Sigmoid colon (tissue), 4 donors: ENCODE results near the gene CFAP20DC.

Experiments used
- CTCF ChIP-seq, 4 experiments: fragments of 450-650 bp in 3 of 4; fragments of 200-600 bp in 1 of 4; IDR thresholded peaks; one replicate each; pipeline ENCODE4 v1.5.1; 2016 to 2019; ENCODE audit warnings: antibody characterized with exemption in 4 of 4, mild to moderate bottlenecking in 3 of 4, moderate library complexity in 2 of 4
- EP300 ChIP-seq, 4 donors: sonication (generic); formaldehyde crosslinking; IDR thresholded peaks; one replicate each; pipeline ENCODE4 v1.6.1; 2017; ENCODE audit warnings: antibody characterized with exemption in 4 of 4
- POLR2A ChIP-seq, 2 donors: fragments of 450-650 bp; IDR thresholded peaks; one replicate each; pipeline ENCODE4 v1.6.1; 2016; ENCODE audit warnings: antibody characterized with exemption in 2 of 2, mild to moderate bottlenecking in 2 of 2, moderate library complexity in 2 of 2
- POLR2AphosphoS5 ChIP-seq, 4 donors: sonication (generic); formaldehyde crosslinking; IDR thresholded peaks; one replicate each; pipeline ENCODE4 v1.6.1; 2017; ENCODE audit warnings: antibody characterized with exemption in 4 of 4

DNA sequence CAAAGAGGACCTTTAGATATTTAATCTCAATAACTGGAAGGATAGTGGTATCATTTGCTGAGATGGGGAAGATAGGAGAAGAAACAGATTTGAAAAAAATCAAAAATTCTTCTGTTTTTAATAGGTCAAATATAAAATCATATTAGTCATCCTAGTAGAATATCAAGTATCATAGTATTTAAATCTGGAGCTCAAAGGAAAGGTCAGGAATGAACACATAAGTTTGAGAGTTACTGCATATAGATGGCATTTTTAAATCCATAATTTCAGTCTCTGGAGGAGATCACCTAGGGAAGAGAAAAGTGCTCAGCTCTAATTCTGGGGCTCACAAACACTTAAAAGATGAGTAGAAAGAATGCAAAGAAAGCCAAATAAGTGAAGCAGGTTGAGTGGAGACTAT, 24.9 kb upstream of the CFAP20DC start:
- TF ChIP-seq CTCF (IDR thresholded peaks at IDR 0.05) (no peak), POLR2A (IDR thresholded peaks at IDR 0.05) (no peak), POLR2AphosphoS5 (IDR thresholded peaks at IDR 0.05) (no peak), EP300 (IDR thresholded peaks at IDR 0.05) (no peak)
